Measurements from ENCODE around the gene GRID1. TPM values are rescaled to one million over a fixed set of nuclear protein-coding genes. Genes with fewer than 3 reads are reported as not detected.

GRID1 gene
- total and polyA plus RNA-seq, 10 of the 15 experiments (the other 5 are each of a cell fraction or from before 2014, with no cell fraction given): 0.04 to 0.62 (median 0.08) TPM; not detected in 5

GRCh38 chr10:86389441-86390193, 23.0 kb upstream of the GRID1 start (continued):
- TF ChIP-seq CEBPZ (IDR thresholded peaks at IDR 0.05; ENCODE audit: low read depth, low read length) (no peak), ASH2L (IDR thresholded peaks at IDR 0.05; ENCODE audit: borderline replicate concordance, low read depth) (no peak), SP1 (IDR thresholded peaks at IDR 0.05; ENCODE audit: low read depth, low read length) (no peak), EZH2 (IDR thresholded peaks at IDR 0.05; ENCODE audit: borderline replicate concordance, control insufficient read depth, low read depth, low read length) (no peak), KDM1A (IDR thresholded peaks at IDR 0.05; ENCODE audit: borderline replicate concordance) (no peak), POLR2A (IDR thresholded peaks at IDR 0.05; ENCODE audit: low read depth, low read length) (peak; percentile 71), ZBTB33 (IDR thresholded peaks at IDR 0.05) (no peak), BHLHE40 (IDR thresholded peaks at IDR 0.05; ENCODE audit: borderline replicate concordance in 1 of 2, low read depth in 2 of 2, low read length in 1 of 2) (peak; percentile 66 to 80), DPF2 (IDR thresholded peaks at IDR 0.05) (peak; percentile 77; the same call in 1 of the 2 replicates), LARP7 (IDR thresholded peaks at IDR 0.05) (peak; percentile 76), PML (IDR thresholded peaks at IDR 0.05; ENCODE audit: low read length) (no peak)
